Stimulated activated memory B cell treated with anti-CD40 and anti-IgM and Interleukin-4, amounts not matched to agents 10 μg/mL and 1 μg/mL and 100 μg/mL, for 72 hours (primary cell): ENCODE data around the gene UGT2B10.

ENCODE experiments used
- ATAC-seq: fragments of 150-1000 bp; cut with Tn5 transposase; 2 replicates; pipeline ENCODE4 v1.10.0; 2021
- H3K27ac Mint-ChIP-seq: one replicate; pipeline ENCODE4 v1.8.0; 2022; ENCODE audit warnings: mild to moderate bottlenecking, mixed read lengths
- H3K27me3 Mint-ChIP-seq: one replicate; pipeline ENCODE4 v1.8.0; 2022; ENCODE audit warnings: mixed read lengths
- H3K36me3 Mint-ChIP-seq: one replicate; pipeline ENCODE4 v1.8.0; 2022; ENCODE audit warnings: mixed read lengths
- H3K4me1 Mint-ChIP-seq: one replicate; pipeline ENCODE4 v1.8.0; 2022; ENCODE audit warnings: mixed read lengths
- H3K4me3 Mint-ChIP-seq: one replicate; pipeline ENCODE4 v1.8.0; 2022; ENCODE audit warnings: mild to moderate bottlenecking, moderate library complexity, mixed read lengths
- H3K9me3 Mint-ChIP-seq: one replicate; pipeline ENCODE4 v1.8.0; 2022; ENCODE audit warnings: mixed read lengths

Gene UGT2B10

GRCh38 chr4:68859655-68860054, 43.9 kb downstream of the UGT2B10 start:
- Mint-ChIP-seq H3K9me3 (peaks cover 4% of the 10 kb centered on the region), H3K36me3 (no peaks in the 10 kb centered on the region), H3K27me3 (no peaks in the 10 kb centered on the region), H3K4me1 (no peaks in the 10 kb centered on the region), H3K4me3 (no peak overlapping the region), H3K27ac (no peak overlapping the region)
- ATAC-seq: no peak

DNA sequence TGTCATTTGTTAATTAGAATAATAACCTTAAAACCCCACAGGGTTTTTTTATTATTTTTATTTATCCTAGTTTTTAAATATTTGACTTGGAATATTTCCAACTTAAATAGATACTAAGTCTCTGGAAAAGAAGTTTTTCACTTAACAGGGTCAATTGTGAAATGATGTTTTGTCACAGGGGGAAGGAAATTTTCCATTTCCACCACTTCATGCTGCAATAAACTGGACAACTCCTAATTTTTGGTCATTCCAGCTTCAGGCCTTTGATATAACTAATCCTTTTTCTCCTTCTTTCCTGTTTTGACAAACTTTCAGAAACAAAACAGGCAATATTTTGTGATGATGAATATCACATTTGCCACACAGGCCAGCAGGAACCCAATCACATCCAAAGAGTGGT, 45.3 kb downstream of the UGT2B10 start:
- Mint-ChIP-seq H3K4me3 (no peak overlapping the region), H3K4me1 (no peaks in the 10 kb centered on the region), H3K9me3 (peaks cover 2% of the 10 kb centered on the region), H3K27me3 (no peaks in the 10 kb centered on the region), H3K27ac (no peak overlapping the region), H3K36me3 (no peaks in the 10 kb centered on the region)
- no peak for ATAC-seq

GRCh38 chr4:68864438-68865187, 48.8 kb downstream of the UGT2B10 start:
- Mint-ChIP-seq H3K4me1 (no peaks in the 10 kb centered on the region), H3K27ac (no peak overlapping the region), H3K27me3 (no peaks in the 10 kb centered on the region), H3K4me3 (no peak overlapping the region), H3K36me3 (no peaks in the 10 kb centered on the region), H3K9me3 (no peaks in the 10 kb centered on the region)
- no peak for ATAC-seq

DNA sequence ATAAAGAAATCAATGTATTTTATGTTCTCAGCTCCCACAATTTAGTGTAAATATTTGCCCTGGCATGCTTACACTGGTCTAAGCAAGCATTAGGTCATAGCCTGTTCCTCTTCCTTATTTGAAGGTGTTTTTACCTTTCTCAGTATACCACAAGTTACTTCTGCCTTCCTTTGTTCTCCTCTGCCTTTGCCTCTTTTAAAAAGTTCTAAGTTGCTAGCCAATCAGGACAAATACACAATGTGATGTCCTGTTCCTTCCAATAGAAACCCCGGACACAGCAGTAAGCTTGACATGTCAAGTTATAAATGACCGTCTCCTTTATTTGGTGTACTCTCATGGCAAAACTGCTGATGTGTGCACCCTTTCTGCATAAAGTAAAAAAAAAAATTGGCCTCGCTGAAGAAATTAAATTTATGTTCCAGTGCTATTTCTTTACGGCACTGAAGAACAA, 49.4 kb downstream of the UGT2B10 start:
- Mint-ChIP-seq H3K9me3 (no peaks in the 10 kb centered on the region), H3K27me3 (no peaks in the 10 kb centered on the region), H3K36me3 (no peaks in the 10 kb centered on the region), H3K27ac (no peak overlapping the region), H3K4me1 (no peaks in the 10 kb centered on the region), H3K4me3 (no peak overlapping the region)
- ATAC-seq: no peak

GRCh38 chr4:68865760-68866159, 50.0 kb downstream of the UGT2B10 start:
- no peak for ATAC-seq
- H3K36me3 Mint-ChIP-seq: no peaks in the 10 kb centered on the region
- H3K4me3 Mint-ChIP-seq: no peak overlapping the region
- no peak overlapping the region for H3K27ac Mint-ChIP-seq
- no peaks in the 10 kb centered on the region for H3K27me3 Mint-ChIP-seq
- H3K9me3 Mint-ChIP-seq: no peaks in the 10 kb centered on the region
- no peaks in the 10 kb centered on the region for H3K4me1 Mint-ChIP-seq

DNA sequence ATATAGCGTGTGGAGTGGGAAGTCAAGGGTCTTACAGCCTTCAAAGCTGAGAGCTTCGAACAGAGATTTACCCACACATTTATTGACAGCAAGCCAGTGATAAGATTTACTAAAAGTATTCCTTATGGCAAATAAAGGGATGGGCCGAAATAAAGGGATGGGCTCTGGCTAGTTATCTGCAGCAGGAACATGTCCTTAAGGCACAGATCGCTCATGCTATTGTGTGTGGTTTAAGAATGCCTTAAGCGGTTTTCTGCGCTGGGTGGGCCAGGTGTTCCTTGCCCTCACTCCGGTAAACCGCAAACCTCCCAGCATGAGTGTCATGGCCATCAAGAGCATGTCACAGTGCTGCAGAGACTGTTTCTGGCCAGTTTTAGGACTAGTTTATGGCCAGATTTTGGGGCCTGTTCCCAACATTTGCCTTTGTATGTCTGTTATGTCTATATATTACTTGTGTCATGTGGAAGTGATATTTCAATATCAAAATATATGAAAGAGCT, 53.5 kb downstream of the UGT2B10 start:
- no peak for ATAC-seq
- H3K4me3 Mint-ChIP-seq: no peak overlapping the region
- no peak overlapping the region for H3K27ac Mint-ChIP-seq
- no peaks in the 10 kb centered on the region for H3K4me1 Mint-ChIP-seq
- no peaks in the 10 kb centered on the region for H3K36me3 Mint-ChIP-seq
- H3K27me3 Mint-ChIP-seq: no peaks in the 10 kb centered on the region
- no peaks in the 10 kb centered on the region for H3K9me3 Mint-ChIP-seq

GRCh38 chr4:68871809-68872642, 56.2 kb downstream of the UGT2B10 start:
- no peak for ATAC-seq
- no peaks in the 10 kb centered on the region for H3K9me3 Mint-ChIP-seq
- no peaks in the 10 kb centered on the region for H3K4me1 Mint-ChIP-seq
- no peak overlapping the region for H3K4me3 Mint-ChIP-seq
- no peaks in the 10 kb centered on the region for H3K27me3 Mint-ChIP-seq
- H3K36me3 Mint-ChIP-seq: no peaks in the 10 kb centered on the region
- H3K27ac Mint-ChIP-seq: no peak overlapping the region

DNA sequence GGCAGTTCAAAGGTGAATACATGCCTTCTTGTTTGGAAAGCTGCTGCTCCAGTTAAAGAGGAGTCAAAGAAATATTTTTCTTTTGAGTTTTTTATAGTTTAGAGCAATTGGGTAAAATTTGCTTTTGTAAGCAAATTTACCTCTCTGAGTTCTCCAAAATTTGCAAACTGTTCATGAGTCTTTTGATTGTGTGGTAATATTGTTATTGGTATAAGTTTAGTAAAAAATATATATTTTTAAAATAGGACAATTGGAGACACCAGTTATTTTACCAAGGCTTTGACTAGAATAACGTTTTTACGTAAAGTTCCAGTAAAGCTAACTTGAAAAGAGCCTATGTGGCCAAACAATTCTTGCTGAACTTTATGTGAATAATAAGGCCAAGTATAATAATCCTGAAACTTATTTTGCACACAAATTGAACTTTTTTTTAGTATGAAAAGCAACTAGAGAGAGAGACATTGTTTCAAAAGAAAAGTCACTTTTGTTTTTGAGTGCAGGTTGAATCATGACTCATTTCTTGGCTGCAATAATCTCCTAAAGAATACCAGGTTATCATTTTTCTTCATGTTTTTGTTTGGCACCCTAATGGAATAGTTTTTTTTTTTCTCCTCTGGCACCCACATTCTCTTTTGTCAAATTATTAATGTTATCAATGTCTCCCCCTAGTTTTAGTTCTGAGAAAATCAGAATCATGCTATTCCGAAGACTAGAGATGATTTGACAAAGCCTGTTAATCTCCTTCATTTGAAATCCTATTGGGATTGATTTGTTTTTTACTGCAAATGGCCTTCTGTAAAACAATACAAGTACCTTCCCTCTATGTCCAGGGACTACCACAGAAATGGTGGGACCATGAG, 57.1 kb downstream of the UGT2B10 start:
- no peak overlapping the region for H3K27ac Mint-ChIP-seq
- no peak overlapping the region for H3K4me3 Mint-ChIP-seq
- no peaks in the 10 kb centered on the region for H3K9me3 Mint-ChIP-seq
- no peaks in the 10 kb centered on the region for H3K27me3 Mint-ChIP-seq
- no peaks in the 10 kb centered on the region for H3K4me1 Mint-ChIP-seq
- no peak for ATAC-seq
- H3K36me3 Mint-ChIP-seq: no peaks in the 10 kb centered on the region

GRCh38 chr4:68874507-68874906, 58.7 kb downstream of the UGT2B10 start:
- no peak overlapping the region for H3K4me3 Mint-ChIP-seq
- no peak for ATAC-seq

DNA sequence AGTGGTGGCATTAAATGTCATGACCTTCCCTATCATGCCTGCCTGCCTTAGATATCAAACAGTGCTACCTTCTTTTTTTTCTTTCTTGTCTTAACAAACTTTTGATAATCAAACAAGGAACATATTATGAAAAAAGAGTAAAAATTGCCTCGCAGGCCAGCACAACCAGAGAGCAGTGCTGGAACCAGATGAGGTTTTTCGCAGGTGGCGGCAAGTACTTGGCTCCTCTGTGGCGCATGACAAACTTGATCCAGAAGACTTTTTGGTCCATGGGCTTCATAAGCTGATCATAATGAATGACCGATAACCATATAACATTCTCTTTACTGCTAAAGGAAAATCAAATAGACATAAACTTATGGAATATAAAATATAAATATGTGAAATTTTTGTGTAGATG, 61.8 kb downstream of the UGT2B10 start:
- Mint-ChIP-seq H3K27me3 (no peaks in the 10 kb centered on the region), H3K36me3 (no peaks in the 10 kb centered on the region), H3K4me1 (no peaks in the 10 kb centered on the region), H3K4me3 (no peak overlapping the region), H3K9me3 (no peaks in the 10 kb centered on the region), H3K27ac (no peak overlapping the region)
- ATAC-seq: no peak

More at GRCh38 chr4:68874507-68874906, 58.7 kb downstream of the UGT2B10 start:
- H3K4me1 Mint-ChIP-seq: no peaks in the 10 kb centered on the region
- H3K27ac Mint-ChIP-seq: no peak overlapping the region
- no peaks in the 10 kb centered on the region for H3K9me3 Mint-ChIP-seq
- no peaks in the 10 kb centered on the region for H3K36me3 Mint-ChIP-seq
- no peaks in the 10 kb centered on the region for H3K27me3 Mint-ChIP-seq

DNA sequence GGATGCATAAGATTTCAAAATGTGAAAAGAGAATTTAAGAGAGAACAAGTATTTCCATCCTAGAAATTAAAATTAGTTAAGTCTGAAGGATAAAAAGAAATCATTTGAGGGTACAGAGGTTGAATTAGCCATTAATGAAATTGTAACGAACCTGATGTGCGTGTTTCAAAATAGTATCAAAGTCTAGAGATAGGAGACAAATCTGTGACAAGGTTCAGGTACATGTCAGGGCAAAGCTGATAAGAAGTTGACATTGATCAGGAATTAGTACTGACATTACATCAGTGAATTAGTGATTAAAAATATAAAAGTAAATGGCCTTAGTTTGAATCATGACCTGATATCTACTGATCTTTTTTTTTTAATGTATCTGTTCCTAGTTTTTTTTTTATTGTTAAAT, 62.3 kb downstream of the UGT2B10 start:
- Mint-ChIP-seq H3K4me1 (no peaks in the 10 kb centered on the region), H3K4me3 (no peak overlapping the region), H3K27ac (no peak overlapping the region), H3K27me3 (no peaks in the 10 kb centered on the region), H3K9me3 (no peaks in the 10 kb centered on the region), H3K36me3 (no peaks in the 10 kb centered on the region)
- no peak for ATAC-seq
